Measurements from ENCODE around the gene FAM200B. TPM values are rescaled to one million over a fixed set of nuclear protein-coding genes. Genes with fewer than 3 reads are reported as not detected.

Gene FAM200B
- polyA plus RNA-seq, 1 of the 3 experiments (the other 2 are of a cell fraction), result 46.3 TPM

DNA sequence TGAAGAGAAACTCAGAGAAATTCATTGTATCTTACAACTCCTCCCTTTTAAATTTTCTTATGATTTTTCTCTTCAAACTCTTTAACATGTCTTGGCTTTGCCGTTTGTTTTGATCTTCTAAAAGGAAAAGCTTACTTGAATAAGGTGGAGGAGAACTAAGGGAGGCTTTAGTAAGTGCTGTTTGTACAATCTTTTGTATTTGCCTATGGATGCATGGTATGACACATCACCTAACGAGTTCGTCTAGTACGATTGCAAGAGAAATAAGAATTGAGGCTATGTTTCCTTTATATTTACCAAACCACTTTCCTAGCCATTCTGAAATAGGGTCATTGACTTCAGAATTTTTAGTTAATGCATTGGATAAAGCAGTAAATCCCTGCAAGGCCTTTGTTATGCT is 12.8 kb downstream of the FAM200B start:
- H3K9ac ChIP-seq, result no peak overlapping the region
- no peaks in the 10 kb centered on the region for H3K9me3 ChIP-seq
- H3K4me3 ChIP-seq (ENCODE audit: low read depth in 2 of 2, low read length in 1 of 2), result no peak overlapping the region
- 90% methylated on average over 4 of the region's 4 CpGs for WGBS (ENCODE audit: low lambda C conversion rate)
- no peaks in the 10 kb centered on the region for H4K20me1 ChIP-seq (ENCODE audit: insufficient read depth)
- H3K4me1 ChIP-seq (ENCODE audit: control insufficient read depth in 1 of 2, insufficient read depth in 2 of 2, low read depth in 1 of 2, low read length in 1 of 2), result peaks cover 0 to 22% of the 10 kb centered on the region in 2 experiments; a peak in 3 of 4 replicates
- no peak for TF ChIP-seq SMC3 (IDR thresholded peaks at IDR 0.05; ENCODE audit: low read depth, low read length)
- TF ChIP-seq, protein P1, sequence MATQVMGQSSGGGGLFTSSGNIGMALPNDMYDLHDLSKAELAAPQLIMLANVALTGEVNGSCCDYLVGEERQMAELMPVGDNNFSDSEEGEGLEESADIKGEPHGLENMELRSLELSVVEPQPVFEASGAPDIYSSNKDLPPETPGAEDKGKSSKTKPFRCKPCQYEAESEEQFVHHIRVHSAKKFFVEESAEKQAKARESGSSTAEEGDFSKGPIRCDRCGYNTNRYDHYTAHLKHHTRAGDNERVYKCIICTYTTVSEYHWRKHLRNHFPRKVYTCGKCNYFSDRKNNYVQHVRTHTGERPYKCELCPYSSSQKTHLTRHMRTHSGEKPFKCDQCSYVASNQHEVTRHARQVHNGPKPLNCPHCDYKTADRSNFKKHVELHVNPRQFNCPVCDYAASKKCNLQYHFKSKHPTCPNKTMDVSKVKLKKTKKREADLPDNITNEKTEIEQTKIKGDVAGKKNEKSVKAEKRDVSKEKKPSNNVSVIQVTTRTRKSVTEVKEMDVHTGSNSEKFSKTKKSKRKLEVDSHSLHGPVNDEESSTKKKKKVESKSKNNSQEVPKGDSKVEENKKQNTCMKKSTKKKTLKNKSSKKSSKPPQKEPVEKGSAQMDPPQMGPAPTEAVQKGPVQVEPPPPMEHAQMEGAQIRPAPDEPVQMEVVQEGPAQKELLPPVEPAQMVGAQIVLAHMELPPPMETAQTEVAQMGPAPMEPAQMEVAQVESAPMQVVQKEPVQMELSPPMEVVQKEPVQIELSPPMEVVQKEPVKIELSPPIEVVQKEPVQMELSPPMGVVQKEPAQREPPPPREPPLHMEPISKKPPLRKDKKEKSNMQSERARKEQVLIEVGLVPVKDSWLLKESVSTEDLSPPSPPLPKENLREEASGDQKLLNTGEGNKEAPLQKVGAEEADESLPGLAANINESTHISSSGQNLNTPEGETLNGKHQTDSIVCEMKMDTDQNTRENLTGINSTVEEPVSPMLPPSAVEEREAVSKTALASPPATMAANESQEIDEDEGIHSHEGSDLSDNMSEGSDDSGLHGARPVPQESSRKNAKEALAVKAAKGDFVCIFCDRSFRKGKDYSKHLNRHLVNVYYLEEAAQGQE (IDR thresholded peaks at IDR 0.05; ENCODE audit: low read depth, low read length), result no peak
- TF ChIP-seq RCOR1 (IDR thresholded peaks at IDR 0.05; ENCODE audit: low read length), result no peak
- TF ChIP-seq SIN3A (IDR thresholded peaks at IDR 0.05; ENCODE audit: borderline replicate concordance, low read depth, low read length), result no peak
- no peak for TF ChIP-seq CHD2 (IDR thresholded peaks at IDR 0.05; ENCODE audit: low read length, partially characterized antibody)
- TF ChIP-seq, protein P2, sequence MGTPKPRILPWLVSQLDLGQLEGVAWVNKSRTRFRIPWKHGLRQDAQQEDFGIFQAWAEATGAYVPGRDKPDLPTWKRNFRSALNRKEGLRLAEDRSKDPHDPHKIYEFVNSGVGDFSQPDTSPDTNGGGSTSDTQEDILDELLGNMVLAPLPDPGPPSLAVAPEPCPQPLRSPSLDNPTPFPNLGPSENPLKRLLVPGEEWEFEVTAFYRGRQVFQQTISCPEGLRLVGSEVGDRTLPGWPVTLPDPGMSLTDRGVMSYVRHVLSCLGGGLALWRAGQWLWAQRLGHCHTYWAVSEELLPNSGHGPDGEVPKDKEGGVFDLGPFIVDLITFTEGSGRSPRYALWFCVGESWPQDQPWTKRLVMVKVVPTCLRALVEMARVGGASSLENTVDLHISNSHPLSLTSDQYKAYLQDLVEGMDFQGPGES (IDR thresholded peaks at IDR 0.05; ENCODE audit: low read depth, low read length), result no peak
- no peak for TF ChIP-seq EP300 (IDR thresholded peaks at IDR 0.05; ENCODE audit: borderline replicate concordance in 1 of 2, low read depth in 1 of 2, low read length in 1 of 2)
- no peak overlapping the region for H2AFZ ChIP-seq (ENCODE audit: low read depth)
- peaks cover 0 to under 1% of the 10 kb centered on the region in 2 experiments for H3K36me3 ChIP-seq (replicated peaks in 1 of 2; ENCODE audit: control insufficient read depth in 1 of 2, insufficient read depth in 2 of 2, low read length in 1 of 2)
- no peak for DNase-seq
- CTCF ChIA-PET, result interaction anchor here (1.3 kb wide), 1 partner anchor 10 kb away, joined by 5 read pairs; no protein-coding TSS in a partner anchor
- H3K27ac ChIP-seq (ENCODE audit: low read depth in 2 of 2, low read length in 1 of 2), result peak overlapping the region in 1 of 2 experiments; percentile 64; a peak in 1 of 4 replicates
- H3K4me2 ChIP-seq, result no peak overlapping the region
- POLR2A ChIA-PET, result no interaction called here
- no peaks in the 10 kb centered on the region for H3K9me2 ChIP-seq
- H3K27me3 ChIP-seq (ENCODE audit: insufficient read depth), result no peaks in the 10 kb centered on the region
- no peaks in the 10 kb centered on the region for H3K79me2 ChIP-seq (ENCODE audit: insufficient read depth)
- H3F3A ChIP-seq (replicated peaks; ENCODE audit: insufficient read depth), result peaks cover 23% of the 10 kb centered on the region

DNA sequence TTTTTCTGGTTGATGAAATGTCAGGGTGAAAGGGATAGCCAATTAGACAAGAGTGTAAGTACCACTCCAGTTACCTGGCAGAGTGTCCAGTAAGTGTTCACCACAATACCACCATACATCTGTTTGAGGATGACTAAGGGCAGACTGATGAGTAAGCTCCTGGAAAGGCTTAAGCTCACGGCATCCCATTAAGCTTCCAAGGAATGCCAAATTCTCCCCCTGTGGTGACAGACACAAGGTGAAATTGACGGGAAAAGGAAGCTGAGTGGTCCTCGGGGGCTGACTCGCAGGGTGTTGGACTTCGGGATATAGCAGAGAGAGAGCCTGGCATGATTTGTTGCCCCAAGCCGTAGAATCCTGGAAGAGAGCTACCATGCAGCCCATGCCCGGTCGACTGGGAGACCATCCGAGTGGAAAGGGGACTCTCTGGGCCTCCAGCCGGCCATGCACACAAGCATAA is 13.6 kb downstream of the FAM200B start:
- no peak overlapping the region for H3K4me3 ChIP-seq (ENCODE audit: low read depth in 2 of 2, low read length in 1 of 2)
- H3K4me2 ChIP-seq, result peak overlapping the region; percentile 36
- H4K20me1 ChIP-seq (ENCODE audit: insufficient read depth), result no peaks in the 10 kb centered on the region
- H3K36me3 ChIP-seq (replicated peaks in 1 of 2; ENCODE audit: control insufficient read depth in 1 of 2, insufficient read depth in 2 of 2, low read length in 1 of 2), result no peaks in the 10 kb centered on the region
- H3K27me3 ChIP-seq (ENCODE audit: insufficient read depth), result no peaks in the 10 kb centered on the region
- H2AFZ ChIP-seq (ENCODE audit: low read depth), result no peak overlapping the region
- peaks cover 15% of the 10 kb centered on the region for H3F3A ChIP-seq (replicated peaks; ENCODE audit: insufficient read depth)
- no peaks in the 10 kb centered on the region for H3K9me2 ChIP-seq
- H3K79me2 ChIP-seq (ENCODE audit: insufficient read depth), result no peaks in the 10 kb centered on the region
- H3K4me1 ChIP-seq (ENCODE audit: control insufficient read depth in 1 of 2, insufficient read depth in 2 of 2, low read depth in 1 of 2, low read length in 1 of 2), result peaks cover 0 to 15% of the 10 kb centered on the region in 2 experiments; a peak in 3 of 4 replicates
- CTCF ChIA-PET, result interaction anchor here (1.5 kb wide), 1 partner anchor 216 kb away, joined by 4 read pairs; no protein-coding TSS in a partner anchor
- no peak overlapping the region for H3K9ac ChIP-seq
- POLR2A ChIA-PET, result no interaction called here
- H3K27ac ChIP-seq (ENCODE audit: low read depth in 2 of 2, low read length in 1 of 2), result peak overlapping the region in 1 of 2 experiments; percentile 64; a peak in 2 of 4 replicates
- no peak for DNase-seq
- no peaks in the 10 kb centered on the region for H3K9me3 ChIP-seq
- WGBS (ENCODE audit: low lambda C conversion rate), result 17% methylated on average over 6 of the region's 10 CpGs
- TF ChIP-seq FOXM1 (IDR thresholded peaks at IDR 0.05; ENCODE audit: low read depth) (0 out of 2 replicates have a peak, but pooled peaks have one; percentile 40), MEF2A (IDR thresholded peaks at IDR 0.05; ENCODE audit: borderline replicate concordance, low read depth) (no peak), JUND (IDR thresholded peaks at IDR 0.05) (peak; percentile 90), RXRA (IDR thresholded peaks at IDR 0.05; ENCODE audit: borderline replicate concordance, low read depth) (peak; percentile 18; the same call in 1 of the 2 replicates), NFIC (IDR thresholded peaks at IDR 0.05; ENCODE audit: borderline replicate concordance) (peak; percentile 86), FOSL2 (IDR thresholded peaks at IDR 0.05; ENCODE audit: borderline replicate concordance, low read depth) (peak; percentile 94), EP300 (IDR thresholded peaks at IDR 0.05; ENCODE audit: borderline replicate concordance in 1 of 2, low read depth in 1 of 2, low read length in 1 of 2) (peak in 1 of 2 experiments; percentile 78; a peak in 1 of 4 replicates), SIN3A (IDR thresholded peaks at IDR 0.05; ENCODE audit: borderline replicate concordance, low read depth, low read length) (peak; percentile 75; the same call in 1 of the 2 replicates)
- TF ChIP-seq, protein P3, sequence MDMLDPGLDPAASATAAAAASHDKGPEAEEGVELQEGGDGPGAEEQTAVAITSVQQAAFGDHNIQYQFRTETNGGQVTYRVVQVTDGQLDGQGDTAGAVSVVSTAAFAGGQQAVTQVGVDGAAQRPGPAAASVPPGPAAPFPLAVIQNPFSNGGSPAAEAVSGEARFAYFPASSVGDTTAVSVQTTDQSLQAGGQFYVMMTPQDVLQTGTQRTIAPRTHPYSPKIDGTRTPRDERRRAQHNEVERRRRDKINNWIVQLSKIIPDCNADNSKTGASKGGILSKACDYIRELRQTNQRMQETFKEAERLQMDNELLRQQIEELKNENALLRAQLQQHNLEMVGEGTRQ (IDR thresholded peaks at IDR 0.05; ENCODE audit: borderline replicate concordance, low read depth, low read length), result no peak
- TF ChIP-seq, protein P4, sequence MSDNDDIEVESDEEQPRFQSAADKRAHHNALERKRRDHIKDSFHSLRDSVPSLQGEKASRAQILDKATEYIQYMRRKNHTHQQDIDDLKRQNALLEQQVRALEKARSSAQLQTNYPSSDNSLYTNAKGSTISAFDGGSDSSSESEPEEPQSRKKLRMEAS (IDR thresholded peaks at IDR 0.05; ENCODE audit: low read depth), result 0 out of 2 replicates have a peak, but pooled peaks have one; percentile 14
- TF ChIP-seq, protein P1 (IDR thresholded peaks at IDR 0.05; ENCODE audit: low read depth, low read length), result 0 out of 2 replicates have a peak, but pooled peaks have one; percentile 56
